ENCODE measurements around the gene KAZN.
"Not testable (repeated sequence)": the region's sequence is repeated elsewhere in the genome, so short reads cannot be mapped to it uniquely, and the experiment has no call there.

The KAZN gene

DNA sequence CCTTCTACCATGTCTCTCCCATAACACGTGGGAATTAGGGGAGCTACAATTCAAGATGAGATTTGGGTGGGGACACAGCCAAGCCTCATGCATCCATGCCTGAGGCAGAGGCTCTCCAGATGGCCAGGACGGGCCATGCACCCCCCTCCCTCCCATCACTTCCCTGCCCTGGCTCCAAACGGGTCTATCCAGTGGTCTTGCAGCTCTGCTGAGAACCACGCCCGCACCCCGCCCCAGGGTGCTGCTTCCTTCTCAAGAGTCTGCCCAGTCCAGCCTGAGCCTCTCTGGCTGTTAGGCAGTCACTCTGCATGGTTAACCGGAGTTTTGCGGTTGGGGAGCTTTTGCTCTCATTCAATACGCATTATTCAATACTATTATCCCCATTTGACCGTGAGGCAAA lies 423.6 kb downstream of the KAZN start:
- no peak for DNase-seq

DNA sequence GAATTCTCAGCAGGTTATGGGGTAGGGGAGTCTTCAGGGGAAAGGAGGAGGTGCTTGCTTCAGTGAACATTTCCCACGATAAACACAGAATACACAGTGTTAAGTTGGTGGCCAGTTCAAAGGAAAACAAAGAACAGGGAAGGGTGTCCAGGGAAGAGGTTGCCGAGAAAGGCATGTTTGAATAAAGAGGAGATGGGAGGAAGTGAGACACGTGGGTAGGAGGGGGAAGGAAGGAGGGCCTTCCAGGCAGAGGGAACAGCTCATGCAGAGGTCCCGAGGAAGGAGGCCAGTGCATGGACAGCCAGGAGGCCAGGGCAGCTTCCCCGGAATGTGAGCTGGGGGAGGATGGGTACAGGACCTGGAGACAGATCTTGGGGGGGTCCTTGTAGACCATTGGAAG lies 424.7 kb downstream of the KAZN start:
- no peak for DNase-seq

DNA sequence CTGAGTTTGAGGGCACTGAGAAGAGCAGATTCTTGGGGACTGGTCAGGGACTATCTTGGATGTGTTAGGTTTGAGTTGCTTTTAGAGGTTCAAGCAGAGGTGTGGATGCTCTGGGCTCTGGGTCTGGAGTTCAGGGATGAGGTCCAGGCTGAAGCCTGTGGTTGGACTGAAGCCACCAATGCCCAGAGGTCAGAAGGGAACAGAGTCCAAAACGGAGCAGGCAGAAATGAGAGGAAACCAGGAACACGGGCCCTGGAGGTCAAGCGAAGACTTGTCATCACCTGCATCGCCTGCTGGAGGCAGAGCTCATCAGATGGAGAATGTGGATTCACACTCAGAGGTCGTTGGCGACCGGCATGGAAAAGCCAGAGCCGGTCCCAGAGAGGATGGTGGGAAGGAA lies 425.5 kb downstream of the KAZN start:
- no peak for DNase-seq

DNA sequence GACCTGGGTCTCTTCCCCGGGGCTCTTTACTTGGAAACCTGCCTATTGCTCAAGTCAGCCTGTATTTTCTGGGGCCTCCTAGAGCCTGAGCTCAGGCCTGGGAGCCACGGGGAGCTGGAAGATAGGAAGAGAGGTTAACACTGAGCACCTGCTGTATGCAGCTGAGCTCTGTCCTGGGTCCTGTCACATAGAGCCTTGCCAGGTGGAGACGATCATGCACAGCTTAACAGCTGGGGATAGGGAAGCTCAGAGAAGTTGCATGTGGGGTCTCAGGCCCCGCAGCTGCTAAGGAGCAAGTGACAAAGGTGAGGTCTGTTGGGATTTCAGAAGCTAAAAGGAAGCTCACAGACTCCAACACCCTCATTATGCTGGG lies 427.6 kb downstream of the KAZN start:
- no peak for DNase-seq

DNA sequence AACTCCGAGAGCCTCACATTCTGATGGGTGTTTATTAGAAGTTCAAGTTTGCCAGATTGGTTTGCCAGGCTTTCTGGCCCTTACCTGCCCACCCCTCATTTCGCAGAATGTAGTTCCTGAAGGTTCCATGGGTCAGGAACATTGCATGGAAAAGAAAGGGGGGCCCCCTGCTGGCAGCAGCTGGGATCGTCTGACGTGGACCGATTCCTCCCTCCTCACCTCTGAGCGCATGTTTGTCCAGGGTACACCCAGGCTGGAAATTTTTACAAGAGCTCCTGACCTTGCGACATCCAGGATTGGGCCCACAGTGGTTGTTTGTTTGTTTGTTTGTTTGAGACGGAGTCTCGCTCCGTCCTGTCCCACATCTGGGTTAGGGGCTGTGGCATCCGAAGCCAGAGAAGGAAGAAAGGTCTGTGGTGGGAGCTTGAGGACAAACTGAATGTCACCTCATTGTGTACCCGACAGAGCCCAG lies 429.1 kb downstream of the KAZN start:
- DNase-seq = peak; percentile 56

DNA sequence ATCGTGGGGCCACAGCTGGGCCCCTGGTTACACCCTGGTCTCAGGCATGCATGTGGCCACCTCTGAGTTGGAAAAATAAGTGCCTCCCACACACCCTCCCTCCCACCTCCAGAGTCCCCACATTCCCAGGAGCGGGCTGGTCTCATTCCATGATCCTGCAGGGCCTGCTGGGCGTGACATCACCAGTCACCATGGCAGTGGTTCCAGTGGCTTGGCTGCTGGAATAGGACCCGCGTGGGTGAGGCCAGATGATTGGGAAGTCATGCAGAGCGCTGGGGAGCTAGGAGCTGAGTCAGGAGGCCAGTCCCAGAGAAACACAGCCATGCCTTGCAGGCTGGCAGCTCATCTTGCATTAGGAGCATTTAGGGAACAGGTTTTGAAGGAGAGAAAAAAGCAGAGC lies 429.6 kb downstream of the KAZN start:
- peak; percentile 72 for DNase-seq

DNA sequence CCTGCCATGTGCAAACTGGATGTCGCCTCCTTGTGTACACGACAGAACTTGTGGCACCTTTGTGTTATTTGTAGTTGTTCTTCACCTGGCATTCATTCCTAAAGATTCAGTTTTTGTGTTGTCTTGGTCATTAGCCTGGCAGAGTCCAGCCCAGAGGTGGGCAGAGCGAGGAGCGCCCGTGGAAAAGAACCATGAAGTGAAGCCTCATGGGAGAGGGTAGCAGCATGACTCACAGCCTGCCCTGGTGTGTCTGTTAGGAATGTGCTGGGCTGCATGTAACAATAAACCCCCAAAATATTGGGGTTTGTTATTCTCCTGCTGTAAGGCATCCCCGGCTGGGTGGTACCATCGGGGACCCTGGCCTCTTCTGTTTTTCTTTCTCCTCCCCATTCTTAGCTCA lies 430.1 kb downstream of the KAZN start:
- DNase-seq = no peak

DNA sequence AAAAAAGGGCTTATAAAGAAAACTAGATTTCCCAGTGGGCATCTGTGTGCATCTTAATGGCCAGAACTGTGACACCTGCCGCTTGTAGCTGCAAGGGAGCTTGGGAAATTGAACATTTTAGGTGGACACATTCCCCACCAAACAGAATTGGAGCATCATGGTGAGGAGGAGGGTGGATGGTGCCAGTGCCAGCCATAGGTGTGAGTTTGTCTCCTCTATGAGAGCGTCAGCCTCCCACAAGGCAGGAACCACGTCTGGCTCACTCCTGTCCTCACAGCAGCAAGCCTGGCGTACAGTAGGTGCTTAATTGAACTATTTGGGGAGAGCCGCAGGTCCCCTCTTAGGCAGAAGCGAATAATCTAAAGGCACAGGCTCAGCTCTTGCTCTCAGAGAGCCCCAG lies 430.6 kb downstream of the KAZN start:
- DNase-seq = no peak

DNA sequence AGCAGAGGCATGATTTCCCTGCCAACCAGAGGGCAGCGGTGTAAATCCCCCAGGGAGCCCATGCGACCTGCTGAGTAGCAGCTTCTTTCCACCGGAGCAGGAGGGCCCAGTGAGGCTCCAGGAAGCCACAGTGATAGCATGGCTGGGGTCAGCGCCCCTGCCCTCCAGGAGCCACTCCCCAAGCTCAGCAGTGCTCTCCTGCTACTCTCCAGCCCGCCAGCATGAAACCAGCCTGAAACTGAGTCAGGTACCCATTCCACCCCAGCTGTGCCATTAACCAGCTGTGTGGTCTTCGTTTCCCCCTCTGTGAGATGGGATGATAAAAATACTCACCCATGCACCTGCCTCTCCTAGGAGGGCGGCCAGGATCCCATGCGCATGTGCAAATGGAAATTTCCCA lies 431.3 kb downstream of the KAZN start:
- no peak for DNase-seq

DNA sequence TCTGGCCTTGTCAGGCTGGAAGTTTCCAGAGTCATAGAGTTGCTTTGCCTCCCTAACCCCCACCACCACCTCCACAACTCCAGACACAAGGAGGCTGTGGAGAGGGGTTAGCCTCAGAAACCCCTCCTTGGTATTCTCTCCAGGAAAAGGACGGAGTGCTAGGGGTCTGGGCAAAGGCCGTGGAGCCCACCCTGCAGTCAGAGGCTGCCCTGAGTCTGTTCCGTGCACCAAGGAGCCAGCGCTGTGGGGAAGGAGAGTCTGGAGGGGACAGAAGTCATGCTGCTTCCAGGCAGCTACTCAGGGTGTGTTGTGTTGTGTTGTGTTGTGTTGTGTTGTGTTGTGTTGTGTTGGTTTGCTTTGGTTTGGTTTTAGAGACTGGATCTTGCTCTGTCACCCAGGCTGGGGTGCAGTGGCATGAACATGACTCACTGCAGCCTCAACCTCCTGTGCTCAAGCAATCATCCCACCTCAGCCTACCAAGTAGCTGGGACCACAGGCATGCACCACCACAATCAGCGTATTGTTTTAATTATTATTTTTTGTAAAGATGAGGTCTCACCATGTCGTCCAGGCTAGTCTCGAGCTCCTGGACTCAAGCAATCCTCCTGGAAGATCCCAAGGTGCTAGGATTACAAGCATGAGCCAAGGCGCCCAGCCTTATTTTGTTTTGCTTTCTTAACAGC lies 432.9 kb downstream of the KAZN start:
- peak; percentile 76 for DNase-seq

DNA sequence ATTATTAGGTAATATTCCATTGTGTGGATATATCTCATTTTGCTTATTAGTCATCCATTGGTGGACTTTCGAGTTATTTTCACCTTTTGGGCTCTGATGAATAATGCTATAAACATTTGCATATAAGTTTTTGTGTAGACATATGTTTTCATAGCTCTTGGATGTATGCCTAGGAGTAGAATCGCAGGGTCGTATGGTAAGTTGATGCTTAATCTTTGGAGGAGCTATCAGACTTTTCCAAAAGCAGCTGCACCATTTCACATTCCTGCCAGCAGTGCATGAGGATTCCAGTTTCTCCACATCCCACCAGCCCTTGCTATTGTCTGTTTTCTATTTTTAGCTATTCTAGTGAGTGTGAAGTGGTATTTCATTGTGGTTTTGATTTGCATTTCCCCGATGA lies 434.8 kb downstream of the KAZN start:
- DNase-seq = peak; percentile 91

DNA sequence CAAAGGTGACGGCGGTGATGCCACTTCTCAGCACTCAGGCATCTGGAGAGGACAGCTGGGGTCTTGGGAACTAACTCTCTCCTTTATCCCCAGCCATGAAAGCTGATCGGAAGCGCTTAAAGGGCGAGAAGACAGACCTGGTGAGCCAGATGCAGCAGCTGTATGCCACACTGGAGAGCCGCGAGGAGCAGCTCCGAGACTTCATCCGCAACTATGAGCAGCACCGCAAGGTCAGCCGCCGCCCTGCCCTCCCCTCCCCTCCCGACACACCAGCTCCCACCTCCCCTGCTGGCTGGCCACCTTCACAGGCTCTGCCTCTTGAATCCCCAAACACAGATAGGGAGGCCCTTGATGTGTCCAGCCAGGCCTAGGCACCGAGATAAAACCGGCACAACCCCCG lies 436.2 kb downstream of the KAZN start:
- DNase-seq = no peak

DNA sequence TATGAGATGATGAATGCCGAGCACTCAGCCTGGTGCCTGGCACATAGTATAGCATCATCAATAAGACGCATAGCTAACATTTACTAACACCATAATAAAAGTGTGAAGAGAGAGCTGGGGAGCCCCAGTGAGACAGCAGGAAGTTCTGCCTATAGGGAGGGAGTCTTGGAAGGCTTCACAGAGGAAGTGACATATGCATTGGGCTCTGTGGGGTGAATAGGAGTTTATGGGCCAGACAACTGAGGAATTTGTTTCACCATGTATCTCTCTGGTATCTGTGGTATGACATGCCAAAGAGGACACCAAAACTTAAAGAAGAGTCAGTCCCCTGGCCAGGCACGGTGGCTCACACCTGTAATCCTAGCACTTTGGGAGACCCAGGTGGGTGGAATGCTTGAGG lies 436.8 kb downstream of the KAZN start:
- DNase-seq = no peak

DNA sequence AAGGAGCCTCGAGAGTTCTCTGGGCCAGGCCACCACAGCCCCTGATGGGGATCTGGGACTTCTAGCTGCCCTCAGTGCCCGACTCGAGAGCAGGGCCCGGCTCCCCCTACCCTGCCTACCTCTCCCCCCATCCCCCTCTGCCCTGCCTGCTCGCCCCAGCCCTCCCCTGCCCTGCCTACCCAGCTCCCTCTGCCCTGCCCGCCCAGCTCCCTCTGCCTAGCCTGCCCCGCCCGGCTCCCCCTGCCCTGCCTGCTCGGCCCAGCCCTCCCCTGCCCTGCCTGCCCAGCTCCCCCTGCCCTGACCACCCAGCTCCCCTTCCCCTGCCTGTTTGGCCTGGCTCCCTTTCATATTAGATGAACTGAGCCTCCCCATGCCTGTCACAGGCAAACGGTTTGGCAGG lies 437.6 kb downstream of the KAZN start:
- no peak for DNase-seq

DNA sequence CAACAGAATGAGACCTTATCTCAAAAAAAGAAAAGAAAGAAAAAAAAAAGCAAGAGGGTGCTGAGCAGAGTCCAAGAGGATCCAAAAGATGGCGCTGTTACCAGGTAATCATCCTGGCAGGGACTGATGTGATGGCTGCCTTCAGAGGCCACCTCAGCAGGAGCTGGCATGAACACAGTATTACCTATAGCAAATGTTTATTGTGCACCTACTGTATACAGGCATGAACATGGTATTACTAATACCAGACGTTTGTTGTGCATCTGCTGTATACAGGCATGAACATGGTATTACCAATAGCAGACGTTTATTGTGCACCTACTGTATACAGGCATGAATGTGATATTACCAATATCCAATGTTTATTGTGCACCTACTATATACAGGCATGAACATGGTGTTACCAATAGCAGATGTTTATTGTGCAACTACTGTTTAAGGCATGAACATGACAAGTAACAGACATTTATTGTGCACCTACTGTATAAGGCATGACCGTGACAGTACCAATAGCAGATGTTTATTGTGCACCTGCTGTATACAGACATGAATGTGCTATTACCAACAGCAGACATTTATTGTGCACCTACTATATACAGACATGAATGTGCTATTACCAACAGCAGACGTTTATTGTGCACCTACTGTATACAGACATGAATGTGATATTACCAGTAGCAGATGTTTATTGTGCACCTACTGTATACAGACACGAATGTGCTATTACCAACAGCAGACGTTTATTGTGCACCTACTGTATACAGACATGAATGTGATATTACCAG lies 439.9 kb downstream of the KAZN start:
- peak; percentile 14 for DNase-seq

DNA sequence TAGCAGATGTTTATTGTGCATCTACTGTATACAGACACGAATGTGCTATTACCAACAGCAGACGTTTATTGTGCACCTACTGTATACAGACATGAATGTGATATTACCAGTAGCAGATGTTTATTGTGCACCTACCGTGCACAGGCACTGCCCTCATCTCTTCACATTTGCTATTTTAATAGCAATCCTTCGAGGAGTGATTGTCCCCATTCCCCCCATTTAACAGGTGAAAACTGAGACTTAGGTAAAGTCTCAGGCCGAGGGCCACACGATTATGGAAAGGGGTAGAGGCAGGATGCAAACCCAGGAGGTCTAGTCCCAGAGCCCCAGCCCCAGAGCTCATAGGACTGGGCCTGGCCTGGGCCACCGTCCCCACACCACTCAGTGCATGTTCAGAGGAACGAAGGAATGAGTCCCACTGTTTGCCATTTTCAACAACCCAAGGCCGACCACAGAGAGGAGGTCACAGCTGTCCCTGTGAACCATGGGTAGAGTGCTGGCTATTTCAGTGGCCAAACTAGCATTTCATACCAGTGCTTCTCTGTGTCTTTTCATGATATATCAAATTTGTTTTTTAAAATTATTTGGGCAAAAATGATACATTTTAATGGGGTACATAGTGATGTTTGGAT lies 440.6 kb downstream of the KAZN start:
- DNase-seq = no peak

DNA sequence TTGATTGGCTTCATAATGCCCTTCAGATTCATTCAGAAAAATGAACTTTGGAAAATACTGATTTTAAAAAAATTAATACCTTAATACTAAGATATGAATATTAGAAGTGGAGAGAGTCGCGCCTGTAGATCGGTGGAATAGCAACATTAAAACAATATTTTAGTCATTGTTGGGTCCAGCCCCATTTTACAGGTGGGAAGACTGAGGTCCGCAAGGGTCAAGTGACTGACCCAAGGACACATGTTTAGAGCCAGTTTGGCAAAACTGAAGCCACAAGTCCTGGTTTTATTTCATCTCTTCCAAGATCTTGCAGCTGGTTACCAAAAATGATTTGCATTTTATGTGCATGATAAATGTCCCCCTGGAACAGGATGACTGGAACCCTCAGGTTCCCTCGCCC lies 441.4 kb downstream of the KAZN start:
- no peak for DNase-seq

DNA sequence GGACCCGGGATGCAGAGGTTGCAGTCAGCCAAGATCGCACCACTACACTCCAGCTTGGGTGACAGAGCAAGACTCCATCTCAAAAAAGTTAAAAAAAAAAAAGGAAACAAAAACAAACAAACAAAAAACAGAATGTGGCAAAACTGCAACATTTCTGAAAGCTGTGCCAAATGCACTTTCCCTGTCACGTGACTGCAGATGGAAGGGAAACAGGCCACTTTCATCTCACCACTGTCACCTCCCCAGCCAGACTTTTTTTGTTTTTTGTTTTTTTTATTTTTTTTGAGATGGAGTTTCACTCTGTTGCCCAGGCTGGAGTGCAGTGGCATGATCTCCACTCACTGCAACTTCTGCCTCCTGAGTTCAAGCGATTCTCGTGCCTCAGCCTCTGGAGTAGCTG lies 442.2 kb downstream of the KAZN start:
- DNase-seq = not testable (repeated sequence)

DNA sequence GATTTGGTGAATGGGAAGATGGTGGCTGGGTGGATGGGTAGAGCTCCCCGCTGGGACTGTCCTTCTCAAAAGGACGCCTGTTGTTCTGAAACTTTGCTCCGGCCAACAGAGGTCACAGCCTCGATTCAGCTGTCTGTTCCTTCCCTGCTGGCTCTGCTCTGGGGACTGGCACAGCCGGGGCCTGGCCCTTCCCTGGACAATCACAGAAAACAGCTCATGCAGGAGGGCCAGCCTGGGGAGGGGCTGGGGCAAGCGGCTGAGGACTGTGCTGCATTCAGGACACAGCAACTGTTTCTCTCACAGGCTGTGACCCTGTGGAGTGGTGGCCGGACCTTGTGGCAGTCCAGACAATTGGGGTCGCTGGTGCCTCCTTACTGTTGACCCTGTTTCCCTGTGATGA lies 444.4 kb downstream of the KAZN start:
- no peak for DNase-seq

DNA sequence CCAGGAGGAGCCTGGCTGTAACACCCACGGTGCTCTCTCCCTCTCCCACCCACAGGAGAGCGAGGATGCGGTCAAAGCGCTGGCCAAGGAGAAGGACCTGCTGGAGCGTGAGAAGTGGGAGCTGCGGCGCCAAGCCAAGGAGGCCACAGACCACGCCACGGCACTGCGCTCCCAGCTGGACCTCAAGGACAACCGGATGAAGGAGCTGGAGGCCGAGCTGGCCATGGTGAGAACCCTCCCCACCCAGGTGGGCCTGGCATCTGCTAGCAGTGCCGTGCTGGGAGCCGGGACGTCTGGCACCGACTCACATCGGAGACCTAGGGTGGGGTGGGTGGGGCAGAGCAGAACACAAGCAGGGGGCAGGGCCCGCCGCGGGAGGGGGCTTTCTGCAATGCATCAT lies 445.4 kb downstream of the KAZN start:
- DNase-seq = no peak

DNA sequence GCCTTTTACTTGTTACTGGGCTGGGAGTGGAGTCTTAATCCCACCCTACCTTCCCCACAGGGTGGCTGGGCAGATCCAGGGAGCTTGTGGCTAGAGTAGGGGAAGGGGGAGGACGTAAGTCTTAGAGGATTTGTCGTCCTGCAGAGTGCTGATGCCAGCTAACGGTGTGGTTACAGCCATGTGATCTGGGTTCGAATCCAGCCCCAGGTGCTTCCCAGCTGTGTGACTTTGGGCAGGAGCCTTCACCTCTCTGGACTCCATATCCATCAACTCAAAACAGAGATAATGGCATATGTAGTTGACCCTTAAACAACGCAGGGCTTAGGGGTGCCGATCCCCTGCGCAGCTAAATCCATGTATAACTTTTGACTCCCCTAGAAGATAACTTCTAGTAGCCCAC lies 446.6 kb downstream of the KAZN start:
- DNase-seq = no peak

DNA sequence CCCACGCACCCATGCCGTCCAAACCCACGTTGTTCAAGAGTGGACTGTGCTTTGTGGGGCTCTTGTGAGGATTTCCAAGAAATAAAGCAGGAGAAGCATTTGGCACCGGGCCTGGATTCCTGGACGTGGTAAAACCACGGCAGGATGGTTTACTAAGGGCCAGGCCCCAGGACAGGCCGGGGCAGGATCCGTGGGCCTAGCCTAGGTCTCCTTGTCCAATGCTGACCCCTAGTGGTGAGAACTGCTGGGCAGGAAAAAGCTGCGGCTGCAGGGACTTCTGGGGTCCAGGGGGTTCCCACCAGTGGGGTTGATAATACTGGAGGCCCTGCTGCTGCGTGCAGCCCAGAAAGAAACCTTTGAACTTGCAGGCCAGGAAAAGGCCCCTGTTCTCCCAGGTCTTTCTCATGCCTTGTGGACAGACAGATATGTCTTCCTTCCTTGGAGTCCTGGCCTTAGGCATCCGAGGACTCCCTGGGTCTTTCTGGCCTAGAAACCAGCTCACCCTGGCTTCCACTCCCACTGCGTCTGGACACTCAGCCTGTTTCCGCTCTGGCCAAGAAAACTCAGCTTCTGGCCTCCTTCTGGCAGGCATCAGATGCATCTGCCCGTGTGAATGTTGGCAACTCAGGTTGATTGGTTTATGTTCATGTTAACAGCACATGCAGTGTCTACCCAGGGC lies 448.1 kb downstream of the KAZN start:
- peak; percentile 81 for DNase-seq

DNA sequence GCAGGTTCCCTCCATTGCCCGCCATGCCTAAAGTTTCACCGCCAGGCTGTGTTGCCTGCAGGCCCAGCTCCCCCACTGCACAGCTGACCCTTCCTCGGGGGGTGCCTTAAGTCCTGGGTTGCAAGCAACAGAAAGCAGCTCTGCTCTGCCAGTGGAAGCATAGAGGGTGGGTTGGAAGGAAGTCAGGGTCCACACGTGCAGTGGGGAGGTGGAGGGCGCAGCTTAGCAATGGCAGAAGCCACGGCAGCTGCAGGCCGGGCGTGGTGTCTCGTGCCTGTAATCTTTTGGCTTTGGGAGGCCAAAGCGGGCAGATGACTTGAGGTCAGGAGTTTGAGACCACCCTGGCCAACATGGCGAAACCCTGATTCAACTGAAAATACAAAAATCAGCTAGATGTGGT lies 448.8 kb downstream of the KAZN start:
- no peak for DNase-seq

Data from fibroblast of upper back skin (primary cell).